ENCODE data around the gene NPHS1.
"Not testable (repeated sequence)": the region's sequence is repeated elsewhere in the genome, so short reads cannot be mapped to it uniquely, and the experiment has no call there.

Gene NPHS1

DNA sequence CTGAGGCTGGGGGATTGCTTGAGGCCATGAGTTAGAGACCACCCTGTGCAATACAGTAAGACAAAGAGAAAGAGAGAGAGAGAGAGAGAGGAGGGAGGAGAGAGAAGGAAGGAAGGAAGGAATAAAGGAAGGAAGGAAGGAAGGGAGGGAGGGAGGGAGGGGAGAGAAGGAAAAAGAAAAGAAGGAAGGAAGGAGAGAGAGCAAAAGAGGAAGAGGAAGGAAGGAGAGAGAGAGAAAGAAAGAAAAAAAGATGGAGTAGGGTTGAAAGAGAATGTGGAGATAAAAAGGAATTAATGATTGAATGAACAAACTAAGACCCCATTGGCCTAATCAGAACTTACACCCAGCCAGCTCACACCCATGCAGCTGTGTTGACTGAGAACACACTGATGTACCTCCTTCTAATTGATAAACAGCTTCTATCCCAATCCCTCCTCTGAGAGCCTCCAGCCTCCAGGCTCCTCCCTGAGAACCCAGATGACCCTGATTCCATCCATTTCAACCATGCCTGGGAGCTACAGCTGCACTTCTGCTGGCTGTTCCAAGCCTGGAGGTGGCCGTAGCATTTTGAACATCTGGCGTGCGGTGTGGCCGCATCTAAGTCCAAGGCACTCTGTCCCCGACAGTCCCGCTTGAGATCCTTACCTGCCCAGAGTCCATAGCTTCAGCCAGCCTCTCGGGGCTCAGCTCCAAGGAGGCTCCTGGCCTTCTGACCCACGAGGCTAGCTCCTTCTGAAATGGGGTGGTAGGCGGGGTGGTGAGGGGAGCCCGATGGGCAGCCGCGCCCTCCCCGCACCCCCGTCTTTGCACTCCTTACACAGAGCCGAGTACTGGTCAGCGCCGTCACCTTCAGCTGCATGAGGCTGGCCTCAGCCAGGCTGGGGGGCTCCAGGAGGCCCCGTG is 40.7 kb downstream of the NPHS1 start:
- DNase-seq: no peak

DNA sequence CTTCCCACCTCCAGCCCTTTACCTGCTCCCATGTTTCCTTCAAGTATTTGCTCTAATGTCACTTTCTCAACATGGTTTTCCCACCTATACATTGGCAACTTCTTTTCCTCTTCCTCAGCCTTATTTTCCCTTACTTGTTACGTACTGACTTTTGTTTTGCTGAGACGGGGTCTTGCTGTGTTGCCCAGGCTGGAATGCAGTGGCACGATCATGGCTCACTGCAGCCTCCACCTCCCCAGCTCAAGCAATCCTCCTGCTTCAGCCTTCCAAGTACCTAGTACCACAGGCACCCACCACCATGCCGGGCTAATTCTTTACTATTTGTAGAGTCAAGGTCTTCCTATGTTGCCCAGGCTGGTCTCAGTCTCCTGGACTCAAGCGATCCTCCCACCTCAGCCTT is 44.7 kb downstream of the NPHS1 start:
- DNase-seq: no peak

DNA sequence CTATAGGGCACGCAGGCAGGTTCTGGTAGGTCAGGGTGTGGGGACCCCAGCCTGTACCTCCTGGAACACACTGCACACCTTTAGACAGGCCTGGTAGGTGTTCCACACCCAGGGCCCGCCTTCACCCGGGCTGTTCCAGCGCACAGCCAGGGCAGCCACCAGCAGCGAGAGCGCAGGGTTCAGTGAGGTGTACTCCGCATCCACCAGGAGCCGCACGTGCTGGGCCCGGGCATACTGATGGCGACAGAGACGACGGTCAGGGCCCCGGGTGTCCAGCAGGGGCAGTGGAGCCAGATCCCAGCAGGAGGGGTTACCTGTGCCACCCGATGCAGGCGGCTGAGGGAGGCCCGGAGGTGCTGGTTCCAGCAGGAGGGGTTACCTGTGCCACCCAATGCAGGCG is 45.7 kb downstream of the NPHS1 start:
- DNase-seq: no peak

DNA sequence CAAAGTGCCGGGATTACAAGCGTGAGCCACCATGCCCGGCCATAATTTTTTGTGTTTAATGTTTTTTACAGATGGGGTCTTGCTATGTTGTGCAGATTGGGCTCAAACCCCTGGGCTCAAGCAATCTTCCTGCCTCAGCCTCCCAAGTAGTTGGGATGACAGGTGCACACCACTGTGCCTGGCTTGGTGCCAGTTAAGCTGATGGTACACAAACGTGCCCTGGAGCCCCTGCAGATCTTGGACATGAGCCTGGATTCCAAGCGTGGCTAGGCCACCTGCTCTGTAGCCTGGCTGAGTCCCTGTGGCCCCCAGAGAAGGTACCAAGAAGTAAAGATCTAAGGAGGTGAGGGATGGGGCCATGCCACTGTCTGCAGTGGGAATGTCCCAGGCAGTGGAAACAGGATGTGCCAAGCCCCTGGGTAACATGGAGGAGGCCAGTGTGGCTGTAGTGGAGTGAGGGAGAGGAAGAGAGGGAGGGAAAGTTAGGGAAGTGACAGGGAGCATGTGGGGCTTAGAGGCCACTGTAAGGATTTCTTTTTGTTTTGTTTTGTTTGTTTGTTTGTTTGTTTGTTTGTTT is 46.7 kb downstream of the NPHS1 start:
- no peak for DNase-seq

DNA sequence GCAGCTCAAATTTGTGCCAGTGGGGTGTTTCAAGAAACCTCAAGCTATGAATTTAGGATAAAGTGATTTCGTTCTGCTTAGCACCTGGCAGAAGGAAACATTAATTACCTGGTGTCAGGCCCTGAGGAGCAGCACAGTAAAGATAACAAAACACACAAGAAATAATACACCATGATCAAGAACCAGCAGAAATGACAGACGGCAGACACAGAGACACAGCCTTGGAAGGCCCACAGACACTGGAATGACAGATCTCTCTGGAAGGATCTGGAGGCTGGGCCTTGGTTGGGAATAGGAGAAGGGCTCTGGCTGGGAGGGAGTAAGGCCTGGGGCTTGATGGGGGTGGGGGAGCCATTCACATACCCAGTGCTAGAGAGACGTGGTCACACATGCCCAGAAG is 50.5 kb downstream of the NPHS1 start:
- DNase-seq: no peak

DNA sequence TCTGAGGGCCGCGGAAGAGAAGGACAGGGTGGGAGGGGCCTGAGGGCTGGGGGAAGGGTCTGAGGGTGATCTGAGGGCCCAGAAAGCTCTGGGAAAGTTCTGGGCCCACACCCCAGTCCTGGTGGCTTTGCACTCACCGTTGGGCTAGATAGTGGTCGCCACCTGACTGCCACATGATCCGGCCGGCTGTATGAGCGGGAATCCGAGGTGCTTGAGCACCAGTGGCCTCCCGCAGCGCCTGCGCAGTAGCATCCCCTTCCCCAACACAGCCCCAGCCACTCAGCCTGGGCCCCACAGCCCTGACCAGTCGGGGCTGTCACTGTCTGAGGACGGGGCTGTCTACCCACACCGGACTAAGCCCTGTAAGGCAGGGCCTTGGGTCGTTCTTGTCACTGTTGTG is 54.6 kb downstream of the NPHS1 start:
- DNase-seq: no peak

DNA sequence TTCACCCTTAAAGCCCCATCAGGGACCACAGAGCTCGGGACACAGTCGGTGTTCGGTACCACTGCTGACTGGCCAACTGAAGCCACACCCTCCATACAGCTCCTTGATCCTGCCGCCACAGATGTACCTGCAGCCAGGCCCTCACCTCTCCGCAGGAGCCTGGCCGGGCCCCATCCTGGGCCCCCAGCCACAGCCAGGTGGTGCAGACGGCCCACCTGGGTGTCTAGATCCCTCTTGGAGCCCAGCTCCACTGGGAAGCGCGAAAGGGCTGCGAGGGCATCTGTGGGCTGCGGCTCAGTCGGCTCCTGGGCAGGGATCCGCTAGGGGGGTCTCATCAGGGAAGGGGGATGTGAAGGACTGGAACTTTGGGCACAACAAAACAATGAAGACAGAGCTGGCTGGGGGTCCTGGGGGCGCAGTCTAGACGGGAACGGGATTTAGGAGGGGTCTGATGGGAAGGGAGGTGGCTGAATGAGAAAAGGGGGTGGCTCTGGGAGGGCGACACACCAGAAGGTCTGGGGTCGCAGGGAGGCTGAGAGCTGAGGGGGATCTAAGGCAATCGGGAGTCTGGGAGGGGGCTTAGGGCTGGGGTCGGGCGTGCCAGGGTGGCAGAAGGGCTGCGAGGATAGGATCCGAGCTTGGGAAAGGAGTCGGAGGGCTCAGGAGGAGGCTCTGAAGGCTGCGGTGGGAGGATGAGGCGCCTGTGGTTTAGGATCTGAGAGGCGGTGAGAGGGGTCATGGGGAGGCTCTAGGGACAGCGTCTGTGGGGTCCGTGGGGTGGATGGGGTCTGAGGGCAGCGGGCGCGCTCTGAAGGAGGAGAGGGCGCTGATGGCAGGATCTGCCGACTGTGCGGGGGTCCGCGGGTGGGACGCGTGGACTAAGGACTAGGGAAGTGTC is 55.4 kb downstream of the NPHS1 start:
- no peak for DNase-seq

DNA sequence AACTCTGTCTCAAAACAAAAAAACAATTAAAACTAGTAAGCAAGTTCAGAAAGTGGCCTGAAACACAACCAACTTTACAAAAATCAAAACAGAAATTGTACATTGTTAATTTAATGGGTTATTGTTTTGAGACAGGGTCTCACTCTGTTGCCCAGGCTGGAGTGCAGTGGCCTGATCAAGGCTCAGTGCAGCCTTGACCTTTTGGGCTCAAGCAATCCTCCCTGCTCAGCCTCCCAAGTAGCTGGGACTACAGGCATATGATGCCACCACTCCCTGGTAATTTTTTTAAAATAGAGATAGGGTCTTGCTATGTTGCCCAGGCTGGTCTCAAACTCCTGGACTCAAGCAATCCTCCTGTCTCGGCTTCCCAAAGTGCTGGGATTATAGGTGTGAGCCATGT is 56.7 kb downstream of the NPHS1 start:
- DNase-seq: not testable (repeated sequence)

DNA sequence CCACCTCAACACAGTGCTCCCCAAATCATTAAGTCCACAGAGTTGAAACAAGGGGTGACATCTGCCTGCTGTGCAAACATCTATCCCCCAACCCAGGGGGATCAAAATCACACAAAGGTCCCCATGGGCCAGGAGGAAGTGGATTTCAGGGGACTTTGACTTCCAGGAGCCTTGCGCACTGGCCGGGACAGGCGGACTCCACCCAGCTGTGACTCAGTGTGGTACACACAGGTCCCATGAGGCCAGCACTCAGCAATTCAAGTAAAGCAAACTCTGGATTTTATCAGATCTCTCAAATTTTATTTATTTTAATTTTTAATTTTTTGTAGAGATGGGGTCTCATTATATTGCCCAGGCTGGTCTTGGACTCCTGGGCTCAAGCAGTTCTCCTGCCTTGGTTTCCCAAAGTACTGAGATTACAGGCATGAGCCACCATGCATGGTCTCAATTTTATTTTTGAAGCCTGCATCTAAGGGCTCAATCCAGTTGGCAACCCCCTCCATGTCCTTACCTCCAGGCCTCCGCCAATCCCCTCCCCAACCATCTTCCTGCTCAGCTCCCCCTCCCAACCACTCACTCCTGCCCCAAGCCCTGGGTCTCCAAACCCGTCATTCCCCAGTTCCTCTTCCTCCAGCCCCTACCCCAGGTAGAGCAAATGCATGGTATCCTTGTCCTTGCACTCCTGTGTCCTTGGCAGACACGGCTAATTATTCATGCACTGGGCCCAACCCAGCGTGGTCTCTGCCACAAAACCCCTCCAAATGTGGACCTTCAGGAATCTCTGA is 58.7 kb downstream of the NPHS1 start:
- no peak for DNase-seq

DNA sequence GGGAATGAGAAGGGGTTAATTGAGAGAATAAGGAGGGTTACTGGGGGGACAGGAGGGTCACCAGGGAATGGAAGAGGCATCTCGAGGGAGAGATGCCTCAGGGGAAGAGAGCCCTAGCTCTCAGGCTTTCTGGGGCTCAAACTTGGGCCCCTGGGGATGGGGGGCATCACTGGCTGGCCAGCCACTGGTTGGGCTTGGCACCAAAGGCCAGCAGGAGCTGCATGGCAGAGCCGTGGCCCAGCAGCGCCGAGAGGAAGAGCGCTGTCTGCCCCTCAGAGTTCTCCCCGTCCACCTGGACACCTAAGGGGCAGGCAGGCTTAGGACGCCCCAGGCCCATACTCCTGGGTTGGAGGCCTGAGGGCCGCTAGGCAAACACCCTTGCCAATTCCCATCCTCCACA is 59.4 kb downstream of the NPHS1 start:
- no peak for DNase-seq

DNA sequence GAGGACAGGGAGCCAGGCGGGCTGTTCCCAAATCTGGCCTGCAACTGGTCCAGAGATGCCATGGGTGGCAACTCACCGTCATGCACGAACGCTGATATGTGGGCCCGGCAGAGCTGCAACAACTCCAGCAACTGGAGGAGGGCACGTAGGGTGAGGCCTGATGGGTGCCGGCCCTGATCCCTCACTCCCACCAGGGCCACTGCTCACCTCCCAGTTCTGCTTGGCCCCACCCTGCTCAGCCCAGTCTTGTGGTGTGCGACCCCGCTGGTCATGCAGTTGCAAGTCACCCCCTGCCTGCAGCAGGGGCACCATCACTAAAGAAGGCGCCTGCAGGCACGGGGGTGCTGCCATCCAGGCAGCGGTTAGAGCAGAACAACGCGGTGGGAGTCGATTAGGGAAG is 60.0 kb downstream of the NPHS1 start:
- no peak for DNase-seq

DNA sequence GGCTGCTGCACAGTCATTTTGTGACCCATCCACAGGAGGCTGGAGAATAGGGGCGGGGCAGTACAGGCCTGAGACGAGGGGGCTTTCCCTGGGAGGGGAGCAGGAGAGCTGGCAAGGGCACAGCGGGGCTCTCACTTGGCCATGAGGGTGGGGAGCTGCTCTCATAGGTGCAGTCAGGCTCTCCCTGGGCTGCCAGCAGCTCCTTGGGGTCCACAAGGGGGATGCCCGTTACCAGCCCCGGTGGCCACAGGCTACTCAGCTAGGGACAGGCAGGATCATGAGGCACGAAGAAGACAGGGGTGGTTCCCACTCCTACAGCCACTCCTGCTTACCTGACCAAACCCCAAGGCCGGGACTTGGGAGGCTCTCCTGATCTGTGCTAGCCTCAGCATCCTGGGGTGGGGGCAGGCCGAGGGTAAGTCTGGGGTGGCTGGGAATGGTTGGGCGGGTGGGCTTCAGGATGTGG is 60.5 kb downstream of the NPHS1 start:
- DNase-seq: no peak

DNA sequence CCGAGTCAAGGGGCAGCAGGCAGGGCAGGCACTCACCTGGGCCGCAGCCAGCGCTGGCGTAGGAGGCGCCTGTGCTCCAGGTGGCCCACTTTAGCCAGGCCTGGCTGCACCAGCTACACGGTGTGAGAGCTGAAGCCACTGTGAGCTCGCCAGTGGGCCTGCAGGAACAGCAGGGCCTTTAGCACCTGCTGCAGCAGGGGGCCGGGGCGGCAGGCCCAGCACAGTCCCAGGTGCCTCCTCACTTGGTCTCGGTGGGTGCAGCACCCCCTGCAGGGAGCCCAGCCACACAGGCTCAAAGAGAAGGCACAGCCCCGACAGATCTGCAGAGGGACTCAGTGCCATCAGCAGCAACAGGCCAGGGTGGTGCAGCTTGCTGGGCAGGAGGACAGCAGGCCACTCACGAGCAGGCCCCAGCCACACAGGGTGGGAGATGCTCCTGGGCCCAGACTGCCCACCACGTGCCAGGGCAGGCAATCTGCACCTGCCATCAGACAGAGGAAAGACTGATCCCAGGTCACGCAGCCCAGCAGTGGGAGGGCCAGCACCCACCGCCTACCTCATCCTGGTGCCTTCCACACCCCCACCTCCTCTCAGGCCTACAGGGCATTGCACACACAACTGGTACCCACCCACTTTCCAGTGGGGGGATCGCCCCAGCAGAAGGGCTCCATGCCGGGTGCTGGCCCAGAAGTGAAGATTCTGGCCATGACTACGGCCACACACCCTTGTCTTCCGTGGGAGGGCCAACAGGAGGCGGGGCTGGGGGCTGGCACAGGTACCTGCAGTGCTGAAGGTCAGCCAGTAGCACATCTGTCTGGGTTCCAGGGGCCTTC is 61.1 kb downstream of the NPHS1 start:
- no peak for DNase-seq

DNA sequence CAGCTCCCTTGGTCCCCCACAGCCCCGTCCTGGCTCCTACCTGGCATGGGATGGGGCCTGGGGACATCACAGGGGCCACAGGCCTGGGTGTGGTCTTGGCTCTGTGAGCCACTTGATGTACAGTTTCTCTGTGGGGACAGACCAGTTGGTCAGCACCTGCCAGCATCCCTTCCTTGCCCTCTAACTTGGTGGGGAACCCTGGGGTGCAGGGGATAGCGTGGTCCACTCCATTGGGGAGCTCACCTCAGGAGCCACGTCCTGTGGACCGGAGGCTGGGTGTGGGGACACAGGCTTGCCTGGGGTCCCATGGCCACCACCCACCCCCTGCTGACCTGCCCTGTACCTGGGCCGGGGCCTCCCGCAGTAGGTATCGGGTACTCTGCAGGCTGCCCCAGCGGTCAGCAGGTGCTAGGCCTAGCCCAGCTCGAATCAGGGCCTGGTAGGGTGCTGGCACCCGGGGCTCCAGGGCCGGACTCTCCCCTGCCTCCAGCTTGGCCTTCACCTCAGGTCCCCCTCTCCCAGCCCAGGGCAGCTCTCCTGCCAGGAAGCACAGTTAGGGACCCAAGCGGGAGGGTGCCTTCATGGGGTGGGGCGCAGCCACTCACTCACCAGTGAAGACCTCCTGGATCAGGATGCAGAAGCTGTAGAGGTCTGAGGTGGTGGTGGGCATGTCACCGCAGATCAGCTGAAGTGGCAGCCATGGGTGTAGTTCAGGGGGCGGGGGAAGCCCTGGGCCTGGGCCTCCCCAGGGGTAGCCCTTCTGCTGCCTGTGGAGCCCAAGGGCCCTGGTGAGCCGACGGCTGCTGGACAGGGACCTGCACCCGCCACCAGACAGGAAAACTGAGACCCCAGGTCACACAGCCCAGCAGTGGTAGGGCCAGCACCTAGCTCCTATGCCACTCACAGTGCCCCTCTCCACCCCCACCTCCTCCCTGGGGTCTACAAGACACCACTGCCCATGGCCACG is 62.0 kb downstream of the NPHS1 start:
- no peak for DNase-seq

DNA sequence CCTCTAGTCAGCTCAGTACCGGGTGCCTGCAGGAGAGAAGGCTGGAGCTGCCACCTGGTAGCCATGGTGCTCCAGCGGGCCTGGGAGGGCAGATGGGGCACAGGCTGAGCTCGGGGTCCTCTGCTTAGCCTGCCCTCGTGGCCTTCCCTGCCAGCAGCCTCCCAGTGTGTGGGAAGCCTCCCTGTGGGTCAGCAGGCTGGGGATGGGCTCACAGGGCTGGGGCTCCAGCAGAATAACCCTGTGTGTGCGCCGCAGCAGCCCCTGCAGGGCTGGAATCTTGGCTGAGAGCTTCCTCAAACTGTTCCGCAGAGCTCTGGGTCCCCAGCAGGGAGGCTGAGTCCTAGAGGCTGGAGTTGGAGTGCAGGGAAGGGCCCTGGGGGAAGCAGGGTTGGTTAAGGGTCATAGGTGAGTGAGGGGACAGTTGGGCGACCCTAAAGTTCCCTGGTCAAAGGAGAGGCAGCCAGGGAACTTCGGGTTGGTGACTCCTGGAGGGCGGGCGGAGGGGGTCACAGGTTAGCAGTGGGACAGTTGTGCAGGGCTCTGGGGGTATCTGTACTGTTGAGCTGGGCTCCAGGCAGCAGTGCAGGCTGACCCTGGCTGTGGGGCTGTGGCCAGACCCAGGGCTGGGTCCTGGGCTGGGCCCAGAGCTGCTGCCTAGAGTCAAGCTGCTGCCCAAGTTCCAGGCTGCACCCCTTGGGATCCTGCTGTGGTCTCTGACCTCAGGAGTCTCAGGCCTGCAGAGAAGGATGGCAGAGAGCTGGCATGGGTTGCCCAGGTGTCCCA is 62.9 kb downstream of the NPHS1 start:
- DNase-seq: no peak

DNA sequence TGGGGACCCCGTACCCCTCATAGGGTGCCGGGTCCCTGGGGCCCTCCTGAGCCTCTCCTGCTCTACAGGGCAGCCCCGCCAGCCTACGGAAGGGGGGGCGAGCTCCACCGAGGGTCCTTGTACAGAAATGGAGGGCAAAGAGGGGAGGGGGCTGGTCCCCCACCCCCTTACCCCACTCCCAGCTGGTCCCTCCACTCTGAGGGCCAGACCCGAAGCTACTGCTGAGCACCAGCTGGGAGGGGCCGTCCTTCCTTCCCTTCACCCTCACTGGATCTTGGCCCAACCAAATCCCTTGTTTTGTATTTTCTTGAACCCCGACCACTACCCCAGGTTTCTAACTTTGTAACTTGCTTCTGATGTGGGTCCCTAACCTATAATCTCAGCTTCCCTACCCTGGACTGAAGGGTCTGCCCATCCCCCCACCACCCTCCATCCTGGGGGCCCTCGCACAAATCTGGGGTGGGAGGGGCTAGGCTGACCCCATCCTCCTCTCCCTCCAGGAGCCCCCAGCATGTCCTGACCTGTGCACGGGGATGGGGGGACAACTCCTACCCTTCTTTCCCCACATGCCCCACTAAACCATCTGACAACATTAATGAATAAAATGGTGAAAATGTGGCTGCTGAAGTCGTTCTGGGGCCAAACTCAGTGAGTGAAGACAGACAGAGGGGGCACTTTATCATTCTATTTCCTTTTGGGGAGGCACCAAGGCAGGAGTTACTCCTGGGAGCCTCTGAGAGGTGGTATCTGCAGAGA is 63.9 kb downstream of the NPHS1 start:
- no peak for DNase-seq

DNA sequence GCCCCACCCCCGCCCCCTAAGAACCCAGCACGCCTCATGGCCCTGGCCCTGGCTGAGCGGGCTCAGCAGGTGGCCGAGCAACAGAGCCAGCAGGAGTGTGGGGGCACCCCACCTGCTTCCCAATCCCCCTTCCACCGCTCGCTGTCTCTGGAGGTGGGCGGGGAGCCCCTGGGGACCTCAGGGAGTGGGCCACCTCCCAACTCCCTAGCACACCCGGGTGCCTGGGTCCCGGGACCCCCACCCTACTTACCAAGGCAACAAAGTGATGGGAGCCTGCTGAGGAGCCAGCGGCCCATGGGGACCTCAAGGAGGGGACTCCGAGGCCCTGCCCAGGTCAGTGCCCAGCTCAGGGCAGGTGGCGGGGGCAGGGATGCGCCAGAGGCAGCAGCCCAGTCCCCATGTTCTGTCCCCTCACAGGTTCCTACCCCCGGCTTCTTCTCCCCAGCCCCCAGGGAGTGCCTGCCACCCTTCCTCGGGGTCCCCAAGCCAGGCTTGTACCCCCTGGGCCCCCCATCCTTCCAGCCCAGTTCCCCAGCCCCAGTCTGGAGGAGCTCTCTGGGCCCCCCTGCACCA is 65.0 kb downstream of the NPHS1 start:
- DNase-seq: no peak

All from GF-D8 (cell line).